ENCODE data around the gene BRD2. TPM values are rescaled to one million over a fixed set of nuclear protein-coding genes. Genes with fewer than 3 reads are reported as not detected.

BRD2 gene
- total and polyA plus RNA-seq, 9 of the 15 experiments (the other 6 are each of a cell fraction or from before 2014, with no cell fraction given): 19.0 to 252 (median 181) TPM

DNA sequence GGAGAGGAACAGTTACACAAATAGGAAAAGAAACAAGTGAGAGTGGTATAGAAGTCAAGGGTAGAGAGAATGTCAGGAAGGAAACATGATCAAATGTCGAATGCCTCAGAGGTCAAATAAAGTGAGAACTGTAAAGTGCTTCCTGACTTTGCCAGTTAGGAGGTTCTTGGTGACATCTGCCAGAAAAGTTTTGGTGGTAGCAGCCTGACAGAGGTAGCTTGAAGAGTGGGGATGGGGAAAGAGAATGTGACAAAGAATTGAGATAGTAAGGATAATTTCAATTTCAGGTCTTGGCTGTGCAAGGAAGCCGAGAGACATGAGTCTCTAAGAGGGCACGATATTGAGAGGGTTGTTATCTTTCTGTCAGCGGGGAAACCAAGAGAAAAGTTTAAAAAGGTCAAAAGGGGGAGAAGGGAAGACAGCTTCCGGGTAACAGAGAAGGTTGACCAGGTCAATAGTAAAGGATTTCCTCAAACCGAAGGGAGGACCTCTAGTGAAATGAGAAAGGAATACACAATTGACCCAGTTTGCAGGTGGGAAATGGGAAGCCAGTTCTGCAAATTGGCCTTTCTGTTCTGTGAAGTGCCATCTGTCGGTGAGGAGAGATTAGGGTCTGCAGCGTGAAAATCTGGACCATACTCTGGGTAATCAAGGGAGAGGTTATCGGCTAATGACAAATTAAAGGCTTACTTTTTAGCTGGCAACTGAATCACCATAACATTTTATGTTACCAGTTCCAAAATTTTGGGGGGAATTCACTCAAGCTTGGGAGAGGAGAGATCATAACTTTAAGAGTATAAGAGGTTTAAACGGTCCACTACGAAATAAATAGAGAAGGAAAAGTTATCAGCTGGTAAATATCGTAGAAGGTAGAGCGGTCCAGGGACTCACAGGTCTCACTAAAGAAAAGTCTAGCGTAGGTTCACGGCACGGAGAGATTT is 973 bp upstream of the BRD2 start (continued):
- TF ChIP-seq GTF2A2 (tag; IDR thresholded peaks at IDR 0.05) (no peak), CREM (IDR thresholded peaks at IDR 0.05; ENCODE audit: low read depth) (peak; percentile 40), POLR2A (conservative IDR thresholded peaks at IDR 0.05) (no peak; the same call in 1 of the 2 replicates), PTTG1 (tag; IDR thresholded peaks at IDR 0.05; ENCODE audit: low read depth) (peak; percentile 10; the same call in 1 of the 2 replicates), ZNF174 (CRISPR knock-in tag; IDR thresholded peaks at IDR 0.05) (no peak), MEF2A (IDR thresholded peaks at IDR 0.05; ENCODE audit: control insufficient read depth, low read depth, low read length) (0 out of 2 replicates have a peak, but pooled peaks have one; percentile 11), HDAC2 (IDR thresholded peaks at IDR 0.05) (peak; percentile 51; the same call in 1 of the 2 replicates), MIER1 (IDR thresholded peaks at IDR 0.05; ENCODE audit: low read depth) (0 out of 2 replicates have a peak, but pooled peaks have one; percentile 35), ELF4 (CRISPR knock-in tag; IDR thresholded peaks at IDR 0.05) (0 out of 2 replicates have a peak, but pooled peaks have one; percentile 63), FOXP1 (CRISPR knock-in tag; IDR thresholded peaks at IDR 0.05) (peak; percentile 5; the same call in 1 of the 2 replicates), TBP (optimal IDR thresholded peaks at IDR 0.05; ENCODE audit: low read depth, low read length) (no peak), ZNF224 (CRISPR knock-in tag; IDR thresholded peaks at IDR 0.05) (no peak), PRMT5 (CRISPR knock-in tag; IDR thresholded peaks at IDR 0.05) (no peak), ZNF124 (CRISPR knock-in tag; IDR thresholded peaks at IDR 0.05) (no peak), POU5F1 (IDR thresholded peaks at IDR 0.05; ENCODE audit: borderline replicate concordance, low read depth, low read length, partially characterized antibody) (no peak)
- TF ChIP-seq, protein P1, sequence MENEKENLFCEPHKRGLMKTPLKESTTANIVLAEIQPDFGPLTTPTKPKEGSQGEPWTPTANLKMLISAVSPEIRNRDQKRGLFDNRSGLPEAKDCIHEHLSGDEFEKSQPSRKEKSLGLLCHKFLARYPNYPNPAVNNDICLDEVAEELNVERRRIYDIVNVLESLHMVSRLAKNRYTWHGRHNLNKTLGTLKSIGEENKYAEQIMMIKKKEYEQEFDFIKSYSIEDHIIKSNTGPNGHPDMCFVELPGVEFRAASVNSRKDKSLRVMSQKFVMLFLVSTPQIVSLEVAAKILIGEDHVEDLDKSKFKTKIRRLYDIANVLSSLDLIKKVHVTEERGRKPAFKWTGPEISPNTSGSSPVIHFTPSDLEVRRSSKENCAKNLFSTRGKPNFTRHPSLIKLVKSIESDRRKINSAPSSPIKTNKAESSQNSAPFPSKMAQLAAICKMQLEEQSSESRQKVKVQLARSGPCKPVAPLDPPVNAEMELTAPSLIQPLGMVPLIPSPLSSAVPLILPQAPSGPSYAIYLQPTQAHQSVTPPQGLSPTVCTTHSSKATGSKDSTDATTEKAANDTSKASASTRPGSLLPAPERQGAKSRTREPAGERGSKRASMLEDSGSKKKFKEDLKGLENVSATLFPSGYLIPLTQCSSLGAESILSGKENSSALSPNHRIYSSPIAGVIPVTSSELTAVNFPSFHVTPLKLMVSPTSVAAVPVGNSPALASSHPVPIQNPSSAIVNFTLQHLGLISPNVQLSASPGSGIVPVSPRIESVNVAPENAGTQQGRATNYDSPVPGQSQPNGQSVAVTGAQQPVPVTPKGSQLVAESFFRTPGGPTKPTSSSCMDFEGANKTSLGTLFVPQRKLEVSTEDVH (IDR thresholded peaks at IDR 0.05; ENCODE audit: low read depth, partially characterized antibody): no peak
- TF ChIP-seq, protein P2, sequence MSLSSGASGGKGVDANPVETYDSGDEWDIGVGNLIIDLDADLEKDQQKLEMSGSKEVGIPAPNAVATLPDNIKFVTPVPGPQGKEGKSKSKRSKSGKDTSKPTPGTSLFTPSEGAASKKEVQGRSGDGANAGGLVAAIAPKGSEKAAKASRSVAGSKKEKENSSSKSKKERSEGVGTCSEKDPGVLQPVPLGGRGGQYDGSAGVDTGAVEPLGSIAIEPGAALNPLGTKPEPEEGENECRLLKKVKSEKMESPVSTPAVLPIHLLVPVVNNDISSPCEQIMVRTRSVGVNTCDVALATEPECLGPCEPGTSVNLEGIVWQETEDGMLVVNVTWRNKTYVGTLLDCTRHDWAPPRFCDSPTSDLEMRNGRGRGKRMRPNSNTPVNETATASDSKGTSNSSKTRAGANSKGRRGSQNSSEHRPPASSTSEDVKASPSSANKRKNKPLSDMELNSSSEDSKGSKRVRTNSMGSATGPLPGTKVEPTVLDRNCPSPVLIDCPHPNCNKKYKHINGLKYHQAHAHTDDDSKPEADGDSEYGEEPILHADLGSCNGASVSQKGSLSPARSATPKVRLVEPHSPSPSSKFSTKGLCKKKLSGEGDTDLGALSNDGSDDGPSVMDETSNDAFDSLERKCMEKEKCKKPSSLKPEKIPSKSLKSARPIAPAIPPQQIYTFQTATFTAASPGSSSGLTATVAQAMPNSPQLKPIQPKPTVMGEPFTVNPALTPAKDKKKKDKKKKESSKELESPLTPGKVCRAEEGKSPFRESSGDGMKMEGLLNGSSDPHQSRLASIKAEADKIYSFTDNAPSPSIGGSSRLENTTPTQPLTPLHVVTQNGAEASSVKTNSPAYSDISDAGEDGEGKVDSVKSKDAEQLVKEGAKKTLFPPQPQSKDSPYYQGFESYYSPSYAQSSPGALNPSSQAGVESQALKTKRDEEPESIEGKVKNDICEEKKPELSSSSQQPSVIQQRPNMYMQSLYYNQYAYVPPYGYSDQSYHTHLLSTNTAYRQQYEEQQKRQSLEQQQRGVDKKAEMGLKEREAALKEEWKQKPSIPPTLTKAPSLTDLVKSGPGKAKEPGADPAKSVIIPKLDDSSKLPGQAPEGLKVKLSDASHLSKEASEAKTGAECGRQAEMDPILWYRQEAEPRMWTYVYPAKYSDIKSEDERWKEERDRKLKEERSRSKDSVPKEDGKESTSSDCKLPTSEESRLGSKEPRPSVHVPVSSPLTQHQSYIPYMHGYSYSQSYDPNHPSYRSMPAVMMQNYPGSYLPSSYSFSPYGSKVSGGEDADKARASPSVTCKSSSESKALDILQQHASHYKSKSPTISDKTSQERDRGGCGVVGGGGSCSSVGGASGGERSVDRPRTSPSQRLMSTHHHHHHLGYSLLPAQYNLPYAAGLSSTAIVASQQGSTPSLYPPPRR (CRISPR knock-in tag; IDR thresholded peaks at IDR 0.05; ENCODE audit: borderline replicate concordance): no peak; the same call in 1 of the 2 replicates
- TF ChIP-seq, protein P3, sequence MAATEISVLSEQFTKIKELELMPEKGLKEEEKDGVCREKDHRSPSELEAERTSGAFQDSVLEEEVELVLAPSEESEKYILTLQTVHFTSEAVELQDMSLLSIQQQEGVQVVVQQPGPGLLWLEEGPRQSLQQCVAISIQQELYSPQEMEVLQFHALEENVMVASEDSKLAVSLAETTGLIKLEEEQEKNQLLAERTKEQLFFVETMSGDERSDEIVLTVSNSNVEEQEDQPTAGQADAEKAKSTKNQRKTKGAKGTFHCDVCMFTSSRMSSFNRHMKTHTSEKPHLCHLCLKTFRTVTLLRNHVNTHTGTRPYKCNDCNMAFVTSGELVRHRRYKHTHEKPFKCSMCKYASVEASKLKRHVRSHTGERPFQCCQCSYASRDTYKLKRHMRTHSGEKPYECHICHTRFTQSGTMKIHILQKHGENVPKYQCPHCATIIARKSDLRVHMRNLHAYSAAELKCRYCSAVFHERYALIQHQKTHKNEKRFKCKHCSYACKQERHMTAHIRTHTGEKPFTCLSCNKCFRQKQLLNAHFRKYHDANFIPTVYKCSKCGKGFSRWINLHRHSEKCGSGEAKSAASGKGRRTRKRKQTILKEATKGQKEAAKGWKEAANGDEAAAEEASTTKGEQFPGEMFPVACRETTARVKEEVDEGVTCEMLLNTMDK (IDR thresholded peaks at IDR 0.05; ENCODE audit: borderline replicate concordance, insufficient read depth, low read depth, low read length, poor library complexity, severe bottlenecking): peak; percentile 52

Measured in K562 (cell line).